Fibroblast of gingiva (primary cell): ENCODE data around the gene CLCN7.

Experiments
- DNase-seq: peaks from one replicate; pipeline ENCODE4 v3.0.0-alpha.2; 2011; ENCODE audit warnings: low read depth

CLCN7 gene

GRCh38 chr16:1401758-1402154 is 73.1 kb downstream of the CLCN7 start:
- DNase-seq, result no peak

- no peak for DNase-seq
These were observed 73.6 kb downstream of the CLCN7 start for GRCh38 chr16:1401061-1401757.

DNA sequence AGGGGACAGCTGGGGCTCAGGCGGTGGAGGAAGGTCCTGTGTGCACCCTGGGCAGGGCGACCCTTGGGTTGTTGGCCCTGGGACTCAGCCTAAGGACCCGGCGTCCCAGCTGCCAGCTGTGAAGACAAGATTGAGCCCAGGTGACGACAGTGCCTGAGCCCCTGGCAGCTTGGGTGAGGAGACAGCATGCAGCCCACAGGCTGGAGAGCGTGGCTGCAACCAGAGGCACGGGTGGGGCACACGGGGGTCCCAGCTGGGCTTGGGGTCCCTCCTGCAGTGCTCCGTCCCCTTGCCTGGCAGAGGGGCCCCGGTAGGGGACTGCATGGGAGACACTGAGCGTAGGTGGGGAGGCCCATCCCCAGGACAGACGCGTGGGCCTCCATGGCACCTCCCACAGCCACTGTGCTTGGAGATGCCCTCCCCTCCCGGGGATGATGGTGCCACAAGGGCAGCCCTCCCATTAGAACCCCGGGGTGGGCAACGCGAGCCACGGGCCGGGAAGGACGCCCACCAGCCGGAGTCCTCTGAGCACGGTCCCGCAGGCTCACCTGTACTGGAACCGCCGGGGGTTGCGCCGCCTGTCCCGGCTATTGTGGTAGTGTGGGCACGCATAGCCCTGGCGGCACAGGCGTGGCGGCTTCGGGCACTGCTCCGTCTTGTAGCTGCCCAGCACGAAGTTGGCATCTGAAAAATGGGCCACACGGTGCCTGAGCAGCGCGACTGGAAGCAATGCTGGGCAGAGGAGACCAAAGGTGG is 75.8 kb downstream of the CLCN7 start:
- DNase-seq, result no peak

- DNase-seq, result no peak
These were observed 76.5 kb downstream of the CLCN7 start for GRCh38 chr16:1398351-1398750.

- no peak for DNase-seq
These were observed 77.0 kb downstream of the CLCN7 start for GRCh38 chr16:1397779-1398178.

DNA sequence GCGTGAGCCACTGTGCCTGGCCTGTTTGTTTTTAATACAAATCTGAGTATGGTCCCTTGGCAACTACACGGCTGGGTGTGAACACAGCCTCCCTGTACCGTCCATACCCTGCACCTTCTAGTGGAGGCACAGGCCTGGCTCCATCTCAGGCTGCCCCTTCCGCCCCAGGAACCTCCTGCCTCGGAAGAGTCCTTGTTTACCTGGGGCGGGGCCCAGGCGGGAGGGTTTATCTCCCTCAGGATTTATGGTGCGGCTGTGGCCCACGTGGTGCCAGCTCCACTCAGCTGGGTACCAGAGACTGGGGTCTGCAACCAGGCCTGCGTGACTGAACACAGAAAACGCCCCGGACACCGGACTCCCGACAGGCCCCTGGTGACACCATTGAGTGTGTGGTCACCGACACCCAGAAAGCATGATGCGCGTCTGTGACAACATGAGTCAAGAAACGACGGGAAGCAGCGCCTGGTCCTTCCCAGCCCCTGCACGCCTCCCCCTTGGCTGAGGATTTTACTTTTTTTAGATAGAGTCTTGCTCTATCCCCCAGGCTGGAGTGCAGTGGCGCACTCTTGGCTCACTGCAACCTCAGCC is 79.3 kb downstream of the CLCN7 start:
- DNase-seq, result no peak
